Peyer's patch (tissue), 4 donors: ENCODE measurements around the gene SCFD1.

ENCODE experiments used
- CTCF ChIP-seq, 6 experiments: fragments of 450-650 bp in 4 of 6; fragments of 200-600 bp in 2 of 6; sonication (generic) in 1 of 6; IDR thresholded peaks; one replicate each; pipeline ENCODE4 v1.5.1; 2017 to 2019; ENCODE audit warnings: antibody characterized with exemption in 6 of 6, mild to moderate bottlenecking in 3 of 6, moderate library complexity in 1 of 6
- POLR2A ChIP-seq, 2 donors: fragments of 450-650 bp; IDR thresholded peaks; one replicate each; pipeline ENCODE4 v1.5.1; 2017; ENCODE audit warnings: antibody characterized with exemption in 2 of 2, mild to moderate bottlenecking in 2 of 2, moderate library complexity in 2 of 2

GRCh38 chr14:30608533-30609006, 13.5 kb upstream of the SCFD1 start:
- TF ChIP-seq CTCF (IDR thresholded peaks at IDR 0.05) (peak in 3 of 6 experiments; percentile 19 to 45 (median 36)), POLR2A (IDR thresholded peaks at IDR 0.05) (no peak)
